GM18502 (cell line): ENCODE measurements around the gene ARID5B.

Source experiments
- ATAC-seq: cut with Tn5 transposase; IDR thresholded peaks from one replicate; pipeline ENCODE4 v1.9.1; 2021; ENCODE audit warnings: mild to moderate bottlenecking; ENCODE audit not compliant: unreplicated experiment, poor library complexity

ARID5B gene

GRCh38 chr10:62082271-62082656 lies 180.8 kb downstream of the ARID5B start:
- ATAC-seq = no peak

GRCh38 chr10:62082729-62083411 lies 181.4 kb downstream of the ARID5B start:
- peak; percentile 51 for ATAC-seq

GRCh38 chr10:62083412-62084267 lies 182.1 kb downstream of the ARID5B start:
- ATAC-seq = no peak

GRCh38 chr10:62084451-62084850 lies 183.0 kb downstream of the ARID5B start:
- no peak for ATAC-seq

GRCh38 chr10:62085404-62085803 lies 183.9 kb downstream of the ARID5B start:
- no peak for ATAC-seq

- no peak for ATAC-seq
These were observed 184.3 kb downstream of the ARID5B start for GRCh38 chr10:62085821-62086220.

DNA sequence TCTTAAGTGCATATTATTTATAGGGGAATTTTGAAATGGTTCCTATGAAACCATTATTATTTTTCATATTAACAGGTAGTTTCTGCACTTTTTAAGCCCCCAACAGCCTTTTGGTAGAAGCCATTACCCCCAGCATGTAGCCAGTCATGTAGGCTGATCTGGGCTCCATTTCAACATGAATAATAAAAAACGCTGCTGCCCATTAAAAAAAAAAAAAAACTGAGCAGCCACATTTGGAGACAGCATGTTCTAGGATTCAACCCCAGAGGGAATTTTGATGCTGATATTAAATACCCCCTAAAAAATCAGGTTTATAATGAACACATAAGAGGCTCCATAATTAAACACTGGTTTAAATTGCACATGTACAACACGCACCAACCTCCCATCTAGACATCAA lies 185.8 kb downstream of the ARID5B start:
- no peak for ATAC-seq

DNA sequence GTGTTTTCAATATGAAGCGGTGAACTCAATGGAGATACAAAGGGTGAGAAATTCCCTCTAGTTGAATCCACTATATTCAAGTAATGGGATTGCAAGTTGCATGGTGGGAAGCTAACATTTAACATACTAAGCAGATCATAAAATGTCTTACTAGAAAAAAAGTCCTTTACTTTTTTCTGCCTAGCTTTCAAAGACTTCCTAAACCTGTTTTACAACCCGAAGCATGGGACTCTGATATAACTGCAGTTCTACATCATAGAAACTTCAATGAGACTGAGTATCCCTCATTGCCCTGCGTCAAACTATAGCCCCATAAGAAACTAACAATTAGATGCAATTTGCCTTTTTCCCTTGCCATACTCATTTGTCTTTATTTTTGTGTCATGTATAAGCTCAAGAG lies 187.3 kb downstream of the ARID5B start:
- no peak for ATAC-seq

- ATAC-seq = no peak
These were observed 191.0 kb downstream of the ARID5B start for GRCh38 chr10:62092301-62093030.

DNA sequence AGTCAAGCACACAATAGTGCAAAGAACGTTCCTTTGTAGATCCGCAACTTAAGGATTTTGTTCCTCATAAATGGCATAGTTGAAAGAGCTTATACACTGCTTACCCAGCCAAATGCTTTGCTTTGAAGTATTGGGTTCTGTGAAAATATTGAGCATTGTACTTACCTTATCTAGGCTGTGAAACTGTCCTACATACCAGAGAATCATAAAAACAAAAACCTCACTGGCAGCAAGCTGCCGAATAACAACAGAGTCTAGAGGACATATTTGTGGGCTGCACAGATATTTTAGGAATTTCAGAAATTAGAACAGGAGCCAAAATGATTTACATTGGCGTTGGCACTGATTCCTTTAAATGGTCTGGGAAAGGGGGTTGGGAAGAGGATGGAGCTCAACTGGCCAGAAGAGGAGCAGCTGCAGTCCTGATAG lies 192.4 kb downstream of the ARID5B start:
- ATAC-seq = no peak

GRCh38 chr10:62095181-62096122 lies 194.0 kb downstream of the ARID5B start:
- no peak for ATAC-seq

- ATAC-seq = no peak
These were observed 194.9 kb downstream of the ARID5B start for GRCh38 chr10:62096256-62096933.

DNA sequence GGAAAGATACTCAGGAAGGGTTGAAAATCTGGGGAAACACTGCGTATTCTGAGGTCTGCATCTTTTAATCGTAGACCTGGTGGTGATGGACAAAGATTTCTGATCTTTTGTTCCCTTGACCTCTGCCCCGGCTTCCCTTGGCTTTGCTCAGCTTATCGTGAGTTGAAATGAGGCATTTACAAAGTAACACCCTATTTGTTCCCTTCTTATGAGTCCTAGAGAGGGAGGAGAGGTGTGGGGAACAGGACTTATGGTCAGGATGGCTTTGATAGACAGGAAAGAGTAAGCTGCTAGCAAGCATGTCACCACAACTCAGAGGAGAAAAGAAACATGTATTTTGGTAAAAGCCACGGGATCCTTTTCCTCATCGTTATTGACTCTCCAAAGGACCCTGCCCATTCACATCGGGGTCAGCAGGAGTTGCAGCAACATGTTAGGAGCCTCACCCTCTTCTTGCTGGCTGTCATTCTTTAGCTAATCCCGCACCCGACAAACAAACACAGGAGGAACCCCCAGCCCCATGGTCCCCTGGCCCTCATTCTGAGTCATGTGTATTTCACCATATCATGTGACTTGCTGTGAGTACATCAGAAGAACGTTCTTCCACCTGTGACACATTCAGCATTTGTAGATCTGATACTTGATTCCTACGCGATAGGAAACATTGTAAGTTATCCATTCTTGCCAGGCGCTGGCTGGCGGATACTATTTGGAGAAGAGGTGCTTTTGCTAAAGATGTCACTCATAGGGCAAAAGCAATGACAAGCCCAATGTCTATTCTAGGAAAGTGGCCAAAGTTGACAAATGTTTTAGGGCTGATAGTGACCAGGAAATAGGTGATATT lies 197.0 kb downstream of the ARID5B start:
- ATAC-seq = no peak

GRCh38 chr10:62099299-62099698 lies 197.8 kb downstream of the ARID5B start:
- no peak for ATAC-seq

DNA sequence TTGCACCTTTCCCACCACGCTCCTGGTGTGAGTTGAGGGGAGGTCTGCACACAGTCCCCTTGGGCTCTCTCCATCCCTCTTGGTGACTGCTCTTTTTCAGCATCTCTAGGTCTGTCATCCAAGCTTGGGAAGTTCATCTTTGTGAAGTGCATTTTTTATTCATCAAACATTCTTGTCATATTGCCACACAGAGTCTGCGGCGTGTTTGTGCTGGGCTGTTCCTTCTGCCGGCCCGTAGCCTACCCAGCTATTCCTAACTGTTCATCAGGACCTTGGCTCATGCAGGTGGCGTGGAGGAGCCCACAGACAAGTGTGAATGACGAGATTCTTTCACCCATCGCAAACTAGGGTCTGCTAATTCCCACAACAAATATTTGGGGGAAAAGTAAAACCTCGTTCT lies 202.4 kb downstream of the ARID5B start:
- no peak for ATAC-seq

- ATAC-seq = no peak
These were observed 205.5 kb downstream of the ARID5B start for GRCh38 chr10:62106929-62107519.

DNA sequence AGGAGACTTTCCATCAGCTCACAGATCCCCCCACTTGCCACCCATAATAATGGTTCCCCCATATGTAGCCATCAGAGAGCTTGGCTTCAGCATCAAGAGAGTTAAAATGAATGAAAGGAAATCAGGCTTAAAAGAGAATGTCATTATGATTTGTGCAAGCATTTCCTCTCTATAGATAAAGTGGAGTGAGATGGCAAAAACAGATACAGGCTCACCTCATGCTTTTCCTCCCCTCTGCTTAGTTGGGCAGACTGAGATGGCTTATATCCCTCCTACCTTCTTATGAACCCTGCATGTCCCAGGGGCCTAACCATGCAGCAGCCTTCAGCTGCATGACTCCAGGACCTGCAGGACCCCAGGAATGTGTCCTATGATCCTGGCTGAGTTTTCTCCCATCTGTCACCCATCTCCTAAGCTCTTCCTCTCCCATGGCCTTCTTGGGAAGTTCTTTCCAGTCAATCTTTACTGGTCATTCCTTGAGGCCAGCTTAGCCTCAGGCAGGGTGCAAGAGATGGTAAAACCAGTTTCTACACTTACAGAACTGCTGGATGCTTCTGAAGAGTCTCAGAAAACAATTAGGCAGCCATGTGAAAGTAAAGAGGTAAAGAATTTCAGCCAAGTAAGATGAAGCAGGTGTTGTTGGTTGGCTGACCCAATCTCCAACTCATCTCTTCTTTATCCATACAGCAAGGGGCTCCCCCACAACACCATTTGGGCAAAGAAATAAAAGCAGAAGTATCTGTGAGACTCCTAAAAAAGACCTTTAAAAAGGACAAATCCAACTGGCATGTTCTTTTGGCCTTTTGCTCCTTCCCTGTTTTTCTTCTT lies 207.5 kb downstream of the ARID5B start:
- peak; percentile 29 for ATAC-seq
